ENCODE results near the gene KRABD2.
A peak's percentile ranks its signal among the peaks of the same experiment; 100 is the strongest.

Gene KRABD2

GRCh38 chr17:8341456-8341855 is 35.0 kb downstream of the KRABD2 start:
- DNase-seq, result no peak
- no peak overlapping the region for H3K27ac Mint-ChIP-seq
- 87% methylated on average over 4 of the region's 4 CpGs for WGBS (ENCODE audit: insufficient coverage)
- intact Hi-C loops (cut with micrococcal nuclease), result no loop called here
- peaks cover 8 to 14% of the 10 kb centered on the region in 2 donors for H3K4me1 Mint-ChIP-seq
- Histone ChIP-seq H3K27ac (ENCODE audit: low read length) (no peak overlapping the region), H3K36me3 (ENCODE audit: control insufficient read depth, insufficient read depth, low read length) (no peaks in the 10 kb centered on the region), H3K4me3 (ENCODE audit: low read length) (no peak overlapping the region), H3K4me1 (ENCODE audit: control insufficient read depth, insufficient read depth, low read length) (no peaks in the 10 kb centered on the region), H3K27me3 (ENCODE audit: control insufficient read depth, insufficient read depth, low read length) (peaks cover 2% of the 10 kb centered on the region), H3K9me3 (ENCODE audit: control insufficient read depth, insufficient read depth, low read length) (no peaks in the 10 kb centered on the region)
- peaks cover 4 to 10% of the 10 kb centered on the region in 2 donors for H3K27me3 Mint-ChIP-seq (ENCODE audit: low read depth in 2 of 2)
- no peaks in the 10 kb centered on the region for H3K9me3 Mint-ChIP-seq
- H3K4me3 Mint-ChIP-seq, result no peak overlapping the region
- no peak for ATAC-seq
- TF ChIP-seq CTCF (IDR thresholded peaks at IDR 0.05), result no peak
- no peaks in the 10 kb centered on the region for H3K36me3 Mint-ChIP-seq

- no peaks in the 10 kb centered on the region for H3K9me3 Mint-ChIP-seq
- no peaks in the 10 kb centered on the region for H3K27me3 ChIP-seq (ENCODE audit: control insufficient read depth, insufficient read depth, low read length)
- peaks cover 8 to 14% of the 10 kb centered on the region in 2 donors for H3K4me1 Mint-ChIP-seq
- no peak within 1 kb of the TSS for H3K27ac ChIP-seq (ENCODE audit: low read length)
- no peaks in the 10 kb centered on the region for H3K9me3 ChIP-seq (ENCODE audit: control insufficient read depth, insufficient read depth, low read length)
- no peak within 1 kb of the TSS for H3K4me3 ChIP-seq (ENCODE audit: low read length)
- peak within 1 kb of the TSS in 1 of 2 donors; percentile 33 for H3K27ac Mint-ChIP-seq
- ATAC-seq (no peak), DNase-seq (no peak)
- no peak within 1 kb of the TSS for H3K4me3 Mint-ChIP-seq
- H3K36me3 ChIP-seq (ENCODE audit: control insufficient read depth, insufficient read depth, low read length), result no peaks in the 10 kb centered on the region
- no peaks in the 10 kb centered on the region for H3K4me1 ChIP-seq (ENCODE audit: control insufficient read depth, insufficient read depth, low read length)
- WGBS (ENCODE audit: insufficient coverage), result 44% methylated on average over 2 of the region's 2 CpGs
- no peak for TF ChIP-seq CTCF (IDR thresholded peaks at IDR 0.05)
- H3K36me3 Mint-ChIP-seq, result no peaks in the 10 kb centered on the region
- H3K27me3 Mint-ChIP-seq (ENCODE audit: low read depth in 2 of 2), result no peaks in the 10 kb centered on the region
- intact Hi-C loops (cut with micrococcal nuclease), result no loop called here
Measured at GRCh38 chr17:8339540-8339939, 37.0 kb downstream of the KRABD2 start, which contains the start of gene ODF4. Gene ODF4, plus strand, starts transcription at chr17:8339840. Its CDS starts 212 bp downstream, at chr17:8340052.

GRCh38 chr17:8338753-8339140 is 37.8 kb downstream of the KRABD2 start:
- Mint-ChIP-seq H3K27me3 (ENCODE audit: low read depth in 2 of 2) (no peaks in the 10 kb centered on the region), H3K27ac (peak overlapping the region in 1 of 2 donors; percentile 33), H3K9me3 (no peaks in the 10 kb centered on the region), H3K4me1 (peaks cover 8 to 14% of the 10 kb centered on the region in 2 donors), H3K4me3 (no peak overlapping the region), H3K36me3 (no peaks in the 10 kb centered on the region)
- 100% methylated on average over 4 of the region's 5 CpGs for WGBS (ENCODE audit: insufficient coverage)
- no peak for DNase-seq
- H3K27me3 ChIP-seq (ENCODE audit: control insufficient read depth, insufficient read depth, low read length), result no peaks in the 10 kb centered on the region
- H3K4me1 ChIP-seq (ENCODE audit: control insufficient read depth, insufficient read depth, low read length), result no peaks in the 10 kb centered on the region
- TF ChIP-seq CTCF (IDR thresholded peaks at IDR 0.05), result no peak
- ATAC-seq, result no peak
- H3K4me3 ChIP-seq (ENCODE audit: low read length), result no peak overlapping the region
- no peaks in the 10 kb centered on the region for H3K9me3 ChIP-seq (ENCODE audit: control insufficient read depth, insufficient read depth, low read length)
- intact Hi-C loops (cut with micrococcal nuclease), result no loop called here
- no peak overlapping the region for H3K27ac ChIP-seq (ENCODE audit: low read length)
- H3K36me3 ChIP-seq (ENCODE audit: control insufficient read depth, insufficient read depth, low read length), result no peaks in the 10 kb centered on the region
